ENCODE results near the gene CABLES2.

The CABLES2 gene, protein sequence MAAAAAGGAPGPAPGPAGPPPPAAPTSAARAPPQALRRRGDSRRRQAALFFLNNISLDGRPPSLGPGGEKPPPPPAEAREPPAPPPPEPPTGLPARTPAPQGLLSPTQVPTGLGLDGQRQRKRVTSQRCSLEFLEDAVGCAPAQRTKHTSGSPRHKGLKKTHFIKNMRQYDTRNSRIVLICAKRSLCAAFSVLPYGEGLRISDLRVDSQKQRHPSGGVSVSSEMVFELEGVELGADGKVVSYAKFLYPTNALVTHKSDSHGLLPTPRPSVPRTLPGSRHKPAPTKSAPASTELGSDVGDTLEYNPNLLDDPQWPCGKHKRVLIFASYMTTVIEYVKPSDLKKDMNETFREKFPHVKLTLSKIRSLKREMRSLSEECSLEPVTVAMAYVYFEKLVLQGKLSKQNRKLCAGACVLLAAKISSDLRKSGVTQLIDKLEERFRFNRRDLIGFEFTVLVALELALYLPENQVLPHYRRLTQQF

DNA sequence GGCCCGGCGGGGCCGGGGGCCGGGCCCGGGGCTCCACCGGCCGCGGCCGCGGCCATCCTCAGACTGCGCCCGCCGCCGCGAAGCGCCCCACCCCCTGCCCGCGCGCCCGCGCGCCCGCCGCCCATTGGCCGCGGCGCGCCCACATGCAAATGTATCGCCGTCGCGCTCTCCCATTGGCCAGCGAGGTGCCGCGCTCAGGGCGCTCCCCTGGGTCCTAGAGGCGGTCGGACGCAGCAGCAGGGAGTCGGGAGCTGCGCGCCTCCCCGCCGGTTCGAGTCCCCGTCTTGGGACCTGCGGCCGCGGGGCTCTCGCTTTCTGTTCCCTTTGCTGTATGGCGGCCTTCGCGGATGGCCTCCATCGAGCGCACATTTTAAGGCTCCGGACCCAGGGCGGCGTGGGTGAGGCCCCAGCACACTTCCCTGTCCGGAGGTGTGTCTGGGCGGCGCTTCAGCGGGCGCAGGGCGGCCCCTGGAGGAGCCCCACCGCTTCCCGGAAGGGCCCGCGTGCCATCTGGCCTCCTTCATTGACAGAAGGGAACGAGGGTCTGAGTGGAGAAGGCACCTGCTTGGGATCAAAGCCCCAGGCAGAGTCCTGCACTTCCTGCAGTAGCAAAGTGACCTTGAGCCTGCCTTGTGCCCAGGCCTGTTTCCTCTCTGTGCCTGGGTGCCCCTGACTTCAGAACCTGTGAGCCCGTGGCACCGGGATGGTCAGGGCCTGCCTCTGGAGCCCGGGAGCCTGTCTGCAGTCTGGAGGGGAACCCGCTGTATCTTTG is at the start of gene CABLES2:
Gene CABLES2, minus strand, starts transcription at position 65 of the 772 bp plus-strand sequence. Its CDS starts 9 bp downstream, at position 56.
- DNase-seq (ENCODE audit: low read depth), result peak; percentile 64

DNA sequence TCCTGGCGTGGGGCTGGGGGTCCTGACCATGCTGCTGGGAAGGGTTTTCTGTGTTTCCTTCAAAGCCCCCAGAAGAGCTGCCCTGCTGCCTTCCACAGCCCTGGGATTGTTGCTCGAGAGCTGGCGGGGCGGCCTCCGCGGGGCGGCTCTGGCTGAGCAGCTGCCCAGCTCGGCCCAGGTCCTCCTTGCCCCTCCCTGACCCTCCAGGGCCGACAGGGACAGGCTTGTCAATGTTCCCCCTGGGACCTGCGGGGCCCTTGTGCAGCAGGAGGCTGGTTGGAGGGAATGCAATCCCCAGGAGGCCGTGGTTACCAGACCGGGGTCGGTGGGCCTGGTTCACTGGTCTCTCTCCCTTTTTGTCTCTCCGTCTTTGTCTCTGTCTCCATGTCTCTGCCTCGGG is 48.8 kb upstream of the CABLES2 start:
- DNase-seq (ENCODE audit: low read depth), result no peak

DNA sequence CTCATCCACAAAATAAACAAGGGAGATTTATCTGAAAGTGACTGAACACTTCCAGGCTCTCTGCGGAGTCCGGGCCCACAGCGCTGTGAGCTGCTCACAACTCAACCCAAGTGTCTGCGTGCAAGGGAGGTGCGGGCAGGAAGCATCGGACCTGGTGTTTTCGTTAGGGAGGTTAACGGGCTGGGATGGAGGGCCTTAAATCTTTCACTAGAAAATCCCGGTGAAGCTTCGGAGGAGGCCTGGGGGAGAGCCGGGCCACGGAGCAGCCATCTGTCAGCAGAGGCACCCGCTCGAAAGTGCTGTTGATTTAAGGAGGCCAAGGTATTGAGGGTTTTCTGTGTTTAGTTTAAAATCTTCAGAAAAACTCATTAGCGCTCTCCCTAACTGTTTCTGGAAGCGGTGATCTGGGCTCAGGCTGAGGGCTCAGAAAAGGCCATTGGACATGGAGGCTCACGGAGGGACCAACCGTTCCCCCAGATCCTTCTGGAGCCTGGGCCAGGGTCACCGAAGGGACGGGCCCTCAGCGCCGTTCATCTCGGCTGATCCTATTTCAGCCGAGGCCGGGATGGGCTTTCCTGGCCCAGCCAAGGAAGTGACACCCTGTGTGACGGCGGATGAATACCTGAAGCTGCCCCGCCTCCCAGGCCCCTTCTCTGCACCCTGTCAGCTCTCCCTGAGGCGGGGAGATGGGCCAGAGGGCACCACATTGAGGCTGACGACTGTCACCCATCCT is 48.0 kb upstream of the CABLES2 start:
- DNase-seq (ENCODE audit: low read depth), result no peak

DNA sequence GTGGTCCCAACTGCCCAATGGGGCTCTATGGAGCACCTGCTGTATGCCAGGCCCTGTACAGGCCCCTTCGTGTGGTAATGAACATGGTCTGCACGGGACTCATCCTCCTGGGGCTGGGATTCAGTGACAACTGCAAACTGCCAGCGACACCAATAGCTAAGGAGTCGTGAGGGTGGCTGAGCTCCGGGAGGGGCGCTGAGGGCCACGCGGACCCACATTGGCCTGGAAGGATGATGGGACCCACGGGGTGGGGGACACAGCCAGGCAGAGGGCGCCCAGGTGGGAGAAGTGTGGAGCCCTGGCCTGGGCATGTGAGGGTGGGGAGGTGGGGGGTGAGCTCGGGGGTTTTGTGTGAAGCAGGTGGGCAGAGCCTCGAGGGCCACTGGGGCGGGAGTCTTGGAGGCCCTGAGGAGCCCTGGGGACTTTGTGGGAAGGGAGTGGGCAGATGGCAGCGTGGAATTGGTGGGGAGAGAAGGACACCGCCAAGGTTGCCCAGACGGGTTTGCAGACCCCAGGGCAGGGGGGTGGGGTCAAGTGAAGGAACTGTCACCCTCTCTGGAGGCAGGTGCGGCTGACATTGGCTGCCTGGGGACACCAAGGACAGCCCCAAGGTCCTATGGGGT is 46.2 kb upstream of the CABLES2 start:
- no peak for DNase-seq (ENCODE audit: low read depth)

DNA sequence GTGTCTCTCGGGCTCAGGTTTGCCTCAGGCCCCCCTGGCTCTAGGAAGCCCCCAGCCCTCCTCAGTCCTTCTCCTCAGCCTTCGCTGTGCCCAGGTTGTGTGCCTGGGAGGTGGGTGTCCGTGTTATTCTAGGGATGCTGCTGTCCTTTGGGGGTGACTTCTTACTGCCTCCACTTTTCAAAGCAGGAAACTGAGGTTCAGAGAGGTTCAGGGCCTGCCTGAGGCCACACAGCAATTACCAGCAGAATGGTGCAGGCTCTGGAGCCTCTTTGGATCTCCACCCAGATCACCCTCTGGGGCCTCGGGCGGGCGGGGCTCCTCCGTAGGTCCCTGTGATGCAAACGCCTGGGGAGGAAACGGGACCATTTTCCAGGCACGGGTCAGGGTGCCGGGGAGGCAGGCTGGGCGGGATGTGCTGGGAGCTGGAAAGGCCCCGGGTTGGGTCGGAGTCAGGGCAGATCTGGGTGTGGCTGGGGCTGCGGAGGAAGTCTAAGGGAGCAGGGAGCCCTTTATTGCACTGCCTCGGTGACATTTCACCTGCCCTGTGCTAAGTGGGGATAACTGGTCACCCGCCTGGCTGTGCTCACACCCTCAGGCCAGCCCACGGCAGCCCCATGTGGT is 45.5 kb upstream of the CABLES2 start:
- DNase-seq (ENCODE audit: low read depth), result no peak

DNA sequence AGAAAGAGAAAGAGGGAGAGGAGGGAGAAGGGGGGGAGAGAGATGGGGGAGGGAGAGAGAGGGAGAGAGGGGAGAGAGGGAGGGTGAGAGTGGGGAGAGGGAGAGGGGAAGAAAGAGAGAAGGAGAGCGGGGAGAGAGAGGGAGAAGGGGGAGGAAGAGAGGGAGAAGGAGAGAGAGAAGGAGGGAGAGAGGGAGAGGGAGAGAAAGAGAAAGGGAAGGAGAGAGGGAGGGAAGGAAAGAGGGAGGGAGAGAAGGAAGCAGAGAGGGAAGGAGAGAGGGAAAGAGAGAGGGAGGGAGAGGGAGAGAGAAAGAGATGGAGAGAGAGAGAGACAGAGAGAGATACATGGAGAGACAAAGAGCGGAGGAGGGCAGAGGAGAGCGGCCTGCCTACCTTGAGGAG is 44.9 kb upstream of the CABLES2 start:
- no peak for DNase-seq (ENCODE audit: low read depth)

DNA sequence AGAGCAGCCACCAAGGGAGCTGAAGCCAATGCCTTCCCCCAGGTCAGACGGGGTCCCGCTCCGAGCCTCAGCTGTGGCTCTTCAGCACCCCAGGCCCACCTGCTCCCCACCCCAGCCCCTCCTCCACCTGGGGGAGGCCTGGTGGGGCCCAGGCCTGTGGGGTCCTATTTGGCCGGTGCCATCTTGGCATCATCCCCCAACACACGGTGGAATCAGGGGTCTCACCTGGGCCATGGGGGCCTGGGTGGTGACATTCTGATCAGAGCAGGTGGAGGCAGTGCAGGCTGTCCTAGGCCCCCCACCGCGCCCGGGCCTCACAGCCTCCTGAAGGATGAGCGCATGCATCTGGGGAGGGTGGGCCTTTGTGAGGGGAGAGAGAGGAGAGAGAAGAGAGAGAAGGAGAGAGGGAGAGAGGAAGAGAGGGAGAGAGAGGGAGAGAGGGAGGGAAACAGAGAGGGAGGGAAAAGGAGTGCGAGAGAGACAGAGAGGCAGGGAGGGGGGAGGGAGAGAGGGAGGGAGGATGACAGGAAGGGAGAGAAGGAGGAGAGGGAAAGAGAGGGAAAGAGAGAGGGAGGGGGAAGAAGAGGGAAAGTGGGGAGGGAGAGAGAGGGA is 44.2 kb upstream of the CABLES2 start:
- DNase-seq (ENCODE audit: low read depth), result no peak

DNA sequence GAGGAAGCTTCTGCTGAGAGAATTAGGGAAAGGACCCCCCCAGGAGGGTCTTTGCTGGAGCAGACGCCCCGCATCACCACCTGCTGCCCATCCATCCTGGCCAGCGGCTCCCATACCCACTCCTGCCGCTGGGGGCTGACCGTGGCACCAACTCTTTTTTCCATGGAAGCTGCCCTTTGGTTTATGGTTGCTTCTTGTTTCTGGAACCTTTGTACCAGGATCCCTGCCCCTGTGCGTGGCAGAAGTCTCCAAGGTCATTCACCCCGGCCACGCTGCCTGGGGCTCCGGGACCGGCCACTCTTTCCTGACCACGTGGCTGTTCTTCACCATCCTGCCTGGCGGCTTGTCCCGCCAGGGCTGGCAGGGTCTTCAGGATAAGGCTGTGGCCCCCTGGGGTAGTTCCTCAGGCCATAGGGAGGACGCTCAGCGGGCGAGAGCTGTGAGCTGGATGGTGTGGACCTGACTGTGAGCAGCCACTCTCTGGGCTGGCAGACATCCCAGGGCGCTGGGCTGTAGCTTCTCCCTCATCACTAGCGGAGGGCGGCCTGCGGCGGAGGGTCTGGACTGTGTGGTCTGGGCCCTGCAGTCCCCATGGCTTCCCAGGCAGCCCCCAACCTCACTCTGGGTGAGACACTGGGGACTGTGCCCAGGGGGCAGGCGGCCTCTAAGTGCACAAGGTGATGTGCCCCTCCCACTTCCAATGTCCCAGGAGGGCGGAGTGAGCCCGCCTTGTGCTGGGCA is 43.0 kb upstream of the CABLES2 start:
- DNase-seq (ENCODE audit: low read depth), result no peak

DNA sequence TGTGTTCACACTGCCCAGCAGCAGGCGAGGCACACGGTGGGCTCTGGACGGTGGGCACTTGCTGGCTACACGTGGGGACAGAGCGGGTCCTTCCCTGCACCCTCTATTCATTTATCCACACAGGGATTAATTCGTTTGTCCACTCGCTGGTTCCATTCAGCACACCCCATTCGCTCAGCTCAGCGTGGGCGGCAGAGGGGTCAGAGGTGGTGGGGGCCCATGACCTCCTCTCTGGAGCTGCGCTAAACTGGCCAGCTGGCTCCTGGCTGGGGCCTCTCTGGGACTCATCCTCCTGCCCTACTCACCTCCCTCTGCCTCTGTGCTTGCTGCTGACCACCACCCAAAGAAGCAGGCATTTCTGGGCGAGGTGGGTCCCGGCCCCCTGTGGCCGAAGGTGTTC is 41.7 kb upstream of the CABLES2 start:
- DNase-seq (ENCODE audit: low read depth), result no peak

DNA sequence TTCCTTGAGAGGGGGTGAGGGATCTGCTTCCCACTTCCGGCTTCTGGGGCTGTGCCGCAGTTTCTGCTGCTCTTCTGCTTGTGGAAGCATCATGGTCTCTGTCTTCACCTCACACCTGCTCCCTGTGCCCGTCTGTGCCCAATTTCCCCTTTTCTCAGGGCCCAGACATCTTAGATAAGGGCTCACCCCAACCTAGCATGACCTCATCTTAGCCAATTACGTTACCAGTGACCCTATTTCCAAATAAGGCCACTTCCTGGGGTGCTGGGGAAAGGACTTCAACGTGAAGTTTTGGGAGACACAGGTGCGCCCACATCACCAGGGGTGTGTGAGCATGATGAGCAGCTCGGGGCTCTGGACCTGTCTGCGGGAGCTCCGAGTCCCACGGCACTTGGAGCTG is 41.0 kb upstream of the CABLES2 start:
- no peak for DNase-seq (ENCODE audit: low read depth)

DNA sequence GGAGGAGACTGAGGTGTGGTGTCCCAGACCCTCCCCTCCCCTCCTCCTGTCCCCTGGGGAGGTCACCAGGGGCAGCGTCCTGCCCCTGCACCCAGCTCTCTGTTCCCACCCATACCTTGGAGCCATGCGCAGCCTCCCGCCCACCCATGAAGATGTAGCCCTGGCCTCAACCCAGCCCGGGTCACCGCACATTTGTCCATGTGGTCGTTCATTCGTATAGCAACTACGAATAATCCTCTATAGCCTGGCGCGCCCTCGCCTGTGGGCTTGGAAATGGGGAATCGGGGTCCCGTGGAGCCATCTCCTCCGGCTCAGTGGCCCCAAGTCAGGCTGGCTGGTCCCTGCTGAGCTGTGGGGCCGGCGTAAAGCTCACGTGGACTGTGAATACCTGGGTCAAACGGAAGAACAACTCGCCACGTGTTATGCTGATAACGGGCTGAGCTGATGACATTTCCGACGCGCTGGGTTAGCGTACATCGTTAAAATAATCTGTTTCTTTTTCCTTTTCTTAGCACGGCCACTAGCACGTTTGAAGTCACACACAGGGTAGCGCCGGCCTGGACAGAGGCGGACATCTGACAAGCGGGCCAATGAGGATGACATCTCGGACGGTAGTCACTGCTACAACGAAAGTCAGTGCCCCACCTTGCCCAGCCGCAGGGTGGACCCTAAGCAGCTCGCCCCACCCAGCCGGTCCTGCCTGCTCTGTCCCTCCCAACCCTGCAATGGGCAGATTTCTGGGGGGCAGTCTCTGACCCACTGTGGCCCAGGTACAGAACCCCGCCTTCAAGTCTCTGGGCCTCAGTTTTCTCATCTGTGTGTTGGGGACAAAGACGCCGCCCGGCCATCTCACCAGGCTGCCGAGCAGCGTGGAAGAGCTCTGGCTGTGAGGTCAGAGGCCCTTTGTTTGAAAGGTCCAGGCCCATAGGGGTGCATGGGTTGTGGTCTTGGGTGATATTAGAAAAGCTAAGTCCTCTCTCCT is 40.1 kb upstream of the CABLES2 start:
- DNase-seq (ENCODE audit: low read depth), result no peak

DNA sequence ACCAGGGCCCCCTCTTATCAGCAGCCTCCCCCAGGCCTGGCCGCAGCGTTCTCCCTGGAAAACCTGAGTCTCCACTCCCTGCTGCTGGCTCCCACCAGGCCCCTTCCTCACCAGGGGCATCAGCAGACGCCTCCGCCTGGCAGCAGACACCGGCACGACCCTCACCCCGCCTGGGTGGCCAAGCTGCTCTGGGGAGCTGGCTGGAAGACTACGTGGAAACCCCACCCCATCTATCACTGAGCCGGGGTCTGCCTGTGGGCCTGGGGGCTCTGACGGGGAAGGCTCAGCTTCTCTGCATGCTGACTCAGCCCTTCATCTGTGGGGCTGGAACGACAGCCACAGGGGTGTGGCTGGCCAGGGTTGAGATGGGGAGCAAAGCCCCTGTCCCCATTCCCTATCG is 39.4 kb upstream of the CABLES2 start:
- no peak for DNase-seq (ENCODE audit: low read depth)

DNA sequence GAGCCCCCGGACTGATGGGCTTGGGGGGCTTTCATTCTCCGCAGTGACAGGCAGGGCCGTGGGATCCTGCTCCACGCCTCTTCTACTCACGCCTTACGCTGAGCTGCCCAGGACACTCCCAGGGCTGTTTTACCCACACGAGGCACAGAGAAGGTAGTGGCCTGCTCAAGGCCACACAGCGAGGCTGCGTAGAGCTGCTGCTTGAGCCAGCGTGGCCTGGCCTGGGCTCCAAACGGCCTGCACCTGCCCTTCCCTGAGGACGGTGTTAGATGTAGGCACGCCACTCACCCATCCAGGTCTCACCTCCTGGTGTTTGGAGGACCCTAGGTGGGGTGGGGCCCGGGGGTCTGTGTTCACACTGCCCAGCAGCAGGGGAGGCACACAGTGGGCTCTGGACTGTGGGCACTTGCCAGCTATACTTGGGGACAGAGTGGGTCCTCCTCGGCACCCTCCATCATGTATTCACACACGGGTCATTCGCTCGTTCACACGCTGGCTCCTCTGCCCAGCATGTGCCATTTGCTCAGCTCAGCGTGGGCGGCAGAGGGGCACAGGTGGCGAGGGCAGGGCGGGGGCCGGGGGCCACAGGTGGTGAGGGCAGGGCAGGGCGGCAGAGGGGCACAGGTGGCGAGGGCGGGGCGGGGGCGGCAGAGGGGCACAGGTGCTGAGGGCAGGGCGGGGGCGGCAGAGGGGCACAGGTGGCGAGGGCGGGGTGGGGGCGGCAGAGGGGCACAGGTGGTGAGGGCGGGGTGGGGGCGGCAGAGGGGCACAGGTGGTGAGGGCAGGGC is 38.7 kb upstream of the CABLES2 start:
- DNase-seq (ENCODE audit: low read depth), result no peak

DNA sequence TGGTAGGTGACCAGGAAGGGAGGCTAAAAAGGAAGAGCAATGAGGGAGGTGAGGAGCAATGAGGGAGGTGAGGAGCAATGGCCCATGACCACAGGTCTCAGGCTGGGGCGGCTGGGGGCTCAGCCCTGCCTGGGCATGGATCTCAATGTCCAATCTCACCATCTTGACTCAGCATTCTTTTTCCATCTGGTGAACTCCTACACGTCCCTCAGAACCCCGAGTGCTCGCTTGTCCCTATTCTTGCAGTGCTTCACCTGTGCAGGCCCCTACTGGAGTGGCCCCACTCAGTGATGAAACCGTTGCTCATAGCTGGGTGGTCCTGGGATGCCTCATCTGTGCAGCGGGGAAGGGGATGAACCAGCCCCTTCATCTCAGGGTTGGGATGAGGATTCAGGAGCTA is 37.2 kb upstream of the CABLES2 start:
- DNase-seq (ENCODE audit: low read depth), result no peak

DNA sequence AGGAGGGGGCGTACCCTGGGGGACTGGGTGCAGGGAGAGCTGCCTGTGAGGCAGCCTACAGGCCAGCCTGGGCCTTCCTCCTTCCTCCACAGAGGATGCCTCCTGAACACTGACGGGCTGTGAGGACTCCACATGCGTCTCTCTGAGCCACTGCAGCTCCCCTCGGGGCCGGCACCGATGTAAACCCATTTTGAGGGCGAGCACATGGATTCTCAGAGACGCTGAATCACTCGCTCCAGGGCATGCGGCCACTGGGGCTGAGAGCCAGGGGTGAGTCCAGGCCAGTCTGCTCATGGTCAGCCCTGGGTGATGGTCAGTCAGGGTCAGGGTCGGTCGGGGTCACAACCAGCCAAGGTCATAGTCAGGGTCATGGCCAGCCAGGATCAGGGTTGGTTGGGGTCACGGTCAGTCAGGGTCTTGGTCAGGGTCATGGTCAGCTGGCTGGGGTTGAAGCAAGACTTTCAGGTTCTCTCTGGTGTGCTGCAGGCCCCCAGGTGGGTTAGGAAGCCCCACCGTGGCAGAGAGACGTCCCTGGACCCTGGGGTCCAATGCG is 35.0 kb upstream of the CABLES2 start:
- no peak for DNase-seq (ENCODE audit: low read depth)

DNA sequence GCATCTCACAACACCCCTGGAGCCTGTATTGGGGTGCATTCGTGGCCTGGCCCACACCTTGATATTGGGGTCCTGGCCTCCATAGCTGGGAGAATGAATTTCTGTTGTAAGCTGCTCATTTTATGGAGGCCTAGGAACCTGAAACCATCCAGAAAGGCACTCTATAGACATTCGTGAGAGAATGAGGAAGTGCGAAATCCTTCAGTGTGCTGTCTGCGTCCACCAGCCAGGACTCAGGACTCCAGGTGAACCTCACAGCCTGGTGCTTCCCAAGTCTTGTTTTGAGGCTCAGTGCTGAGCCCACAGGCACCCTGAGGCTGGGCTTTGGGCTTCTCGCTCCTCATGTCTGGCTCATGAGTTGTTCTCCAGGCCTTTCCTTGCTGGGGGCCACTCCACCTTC is 32.1 kb upstream of the CABLES2 start:
- no peak for DNase-seq (ENCODE audit: low read depth)

DNA sequence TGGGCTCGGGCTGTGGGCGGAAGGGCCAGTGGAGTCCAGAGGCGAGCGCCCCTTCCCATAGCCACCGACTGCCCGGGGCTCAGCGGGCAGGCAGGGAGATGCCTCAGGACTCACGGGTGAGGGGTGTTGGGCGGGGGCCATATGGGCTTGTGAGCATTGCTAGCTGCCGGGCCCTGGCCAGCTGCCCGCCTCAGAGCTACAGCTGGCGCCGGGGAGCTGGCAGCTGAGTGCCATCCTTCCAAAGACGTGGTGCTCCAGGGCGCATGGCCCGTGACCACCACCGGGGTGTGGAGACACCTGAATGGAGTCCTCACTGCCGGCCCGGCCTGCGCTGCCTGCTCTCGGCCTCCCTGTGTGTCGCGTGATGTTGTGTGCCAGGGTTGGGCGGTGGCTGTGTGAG is 30.8 kb upstream of the CABLES2 start:
- no peak for DNase-seq (ENCODE audit: low read depth)

DNA sequence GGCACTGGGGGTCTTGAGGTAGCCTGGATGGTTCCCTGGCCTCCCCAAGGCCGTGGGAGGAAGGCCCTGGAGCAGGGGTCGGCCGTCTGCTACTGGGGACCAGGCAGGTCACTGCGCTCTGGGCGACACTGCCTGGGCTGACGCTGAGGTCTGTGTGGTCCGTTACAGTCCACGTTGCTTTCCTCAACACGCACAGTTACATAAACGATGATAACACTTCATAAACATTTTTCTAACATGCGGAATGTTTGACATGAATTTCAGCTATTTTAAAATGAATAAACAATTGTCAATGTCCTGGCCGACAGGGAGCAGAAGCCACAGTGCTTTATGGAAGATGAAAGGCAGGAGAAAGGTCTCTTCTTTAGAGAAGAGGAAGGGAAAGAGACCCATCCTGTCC is 30.4 kb upstream of the CABLES2 start:
- DNase-seq (ENCODE audit: low read depth), result no peak

Measured in HS-5 (cell line).